HepG2 (cell line): Measurements from ENCODE around the gene TTC31. TPM values are rescaled to one million over a fixed set of nuclear protein-coding genes. Genes with fewer than 3 reads are reported as not detected.

Experiments
- DMTF1 ChIP-seq: sonication (generic); formaldehyde crosslinking; IDR thresholded peaks from 2 replicates; pipeline ENCODE4 v1.4.0; 2020; ENCODE audit warnings: mild to moderate bottlenecking, missing genetic modification reagents
- ETV5 ChIP-seq: IDR thresholded peaks from 2 replicates; pipeline ENCODE4 v1.6.1; 2018; ENCODE audit warnings: missing biosample characterization, missing genetic modification reagents, inconsistent platforms, borderline replicate concordance
- GATA4 ChIP-seq: sonication (generic); IDR thresholded peaks from 2 replicates; pipeline ENCODE4 v1.6.1; 2016; ENCODE audit warnings: antibody characterized with exemption, low read depth, borderline replicate concordance
- HNRNPH1 ChIP-seq: fragments of 200-400 bp; formaldehyde crosslinking; optimal IDR thresholded peaks from 2 replicates; pipeline ENCODE3; 2017; ENCODE audit warnings: mild to moderate bottlenecking, low read depth, low read length
- HOXA9 ChIP-seq: sonication (generic); formaldehyde crosslinking; IDR thresholded peaks from 2 replicates; pipeline ENCODE4 v1.8.1; 2022; ENCODE audit warnings: missing genetic modification reagents, mild to moderate bottlenecking, moderate library complexity, borderline replicate concordance
- ISL2 ChIP-seq: sonication (generic); formaldehyde crosslinking; IDR thresholded peaks from 2 replicates; pipeline ENCODE4 v1.5.0; 2020; ENCODE audit warnings: missing genetic modification reagents
- KDM5A ChIP-seq: fragments of 200-600 bp; sonication (generic); IDR thresholded peaks from 2 replicates; pipeline ENCODE4 v1.7.0; 2018; ENCODE audit warnings: antibody characterized with exemption, mild to moderate bottlenecking, low read length, borderline replicate concordance
- MAFK ChIP-seq, 2 experiments: IDR thresholded peaks in 1 of 2; conservative IDR thresholded peaks in 1 of 2; 2 replicates each; pipeline ENCODE4 v1.6.1; 2011; ENCODE audit warnings: improper control_type of control experiment in 2 of 2, low read length in 2 of 2
- PHF20 ChIP-seq: sonication (generic); formaldehyde crosslinking; IDR thresholded peaks from 2 replicates; pipeline ENCODE4 v1.5.0; 2020; ENCODE audit warnings: mild to moderate bottlenecking, missing genetic modification reagents
- RNF2 ChIP-seq: fragments of 450-650 bp; conservative IDR thresholded peaks from 2 replicates; pipeline ENCODE4 v1.6.1; 2016; ENCODE audit warnings: low read depth
- SP140L ChIP-seq: sonication (generic); formaldehyde crosslinking; IDR thresholded peaks from 2 replicates; pipeline ENCODE4 v1.4.0; 2020; ENCODE audit warnings: missing genetic modification reagents, borderline replicate concordance
- TBP ChIP-seq: sonication (generic); formaldehyde crosslinking; IDR thresholded peaks from 2 replicates; pipeline ENCODE4 v1.5.0; 2020; ENCODE audit warnings: missing genetic modification reagents
- TEF ChIP-seq: sonication (generic); formaldehyde crosslinking; IDR thresholded peaks from 2 replicates; pipeline ENCODE4 v1.5.0; 2020; ENCODE audit warnings: missing genetic modification reagents
- TOPORS ChIP-seq: sonication (generic); formaldehyde crosslinking; IDR thresholded peaks from 2 replicates; pipeline ENCODE4 v1.8.0; 2023; ENCODE audit warnings: mild to moderate bottlenecking, missing genetic modification reagents
- ZEB1 ChIP-seq: IDR thresholded peaks from 2 replicates; pipeline ENCODE4 v1.6.1; 2012; ENCODE audit warnings: mild to moderate bottlenecking, low read depth, inconsistent platforms; ENCODE audit not compliant: insufficient replicate concordance
- ZNF180 ChIP-seq: sonication (generic); formaldehyde crosslinking; IDR thresholded peaks from 2 replicates; pipeline ENCODE4 v1.4.0; 2020; ENCODE audit warnings: low read depth, missing genetic modification reagents, borderline replicate concordance
- ZNF281 ChIP-seq: sonication (generic); formaldehyde crosslinking; IDR thresholded peaks from 2 replicates; pipeline ENCODE4 v1.4.0; 2020; ENCODE audit warnings: missing genetic modification reagents, borderline replicate concordance
- ZNF589 ChIP-seq: sonication (generic); formaldehyde crosslinking; conservative IDR thresholded peaks from 2 replicates; pipeline ENCODE4 v1.8.0; 2022; ENCODE audit warnings: mild to moderate bottlenecking, moderate library complexity, missing genetic modification reagents
- ZNF782 ChIP-seq: sonication (generic); formaldehyde crosslinking; IDR thresholded peaks from 2 replicates; pipeline ENCODE4 v1.4.0; 2020; ENCODE audit warnings: missing genetic modification reagents, mild to moderate bottlenecking, borderline replicate concordance
- ZSCAN31 ChIP-seq: sonication (generic); formaldehyde crosslinking; IDR thresholded peaks from 2 replicates; pipeline ENCODE4 v1.5.0; 2020; ENCODE audit warnings: low read depth, mild to moderate bottlenecking, missing genetic modification reagents
- polyA plus RNA-seq, 8 experiments: library from polyadenylated mRNA; depleted of rRNA in 3 of 8; stranded (reverse) in 7 of 8; unstranded in 1 of 8; fragments of >200 nt; fragmentation: Illumina TruSeq in 4 of 8; extraction: Trizol in 4 of 8; gene quantifications; 2 replicates each; pipeline versions ENCODE4 v1.2.1 to v1.2.3, GENCODE V29; 2011 to 2016; ENCODE audit warnings: low read depth in 4 of 8, missing spikeins in 1 of 8, mixed read lengths in 1 of 8; ENCODE audit not compliant: insufficient read depth in 1 of 8
- total RNA-seq, 5 experiments: library from RNA; depleted of rRNA; stranded (reverse); fragments of >200 nt; fragmentation: Illumina TruSeq; extraction: Trizol; gene quantifications; 2 replicates each; pipeline ENCODE4 v1.2.3, GENCODE V29; 2016; ENCODE audit warnings: low read depth in 1 of 5
- TF ChIP-seq, protein P1 (sequence below): sonication (generic); formaldehyde crosslinking; IDR thresholded peaks from 2 replicates; pipeline ENCODE4 v1.5.0; 2020; ENCODE audit warnings: missing genetic modification reagents, mild to moderate bottlenecking, borderline replicate concordance
- TF ChIP-seq, protein P2 (sequence below): IDR thresholded peaks from 2 replicates; pipeline ENCODE4 v1.6.1; 2016

The TTC31 gene
- total and polyA plus RNA-seq, 2 of the 13 experiments (the other 11 are each of a cell fraction or from before 2014, with no cell fraction given), result 28.3 to 39.5 TPM

DNA sequence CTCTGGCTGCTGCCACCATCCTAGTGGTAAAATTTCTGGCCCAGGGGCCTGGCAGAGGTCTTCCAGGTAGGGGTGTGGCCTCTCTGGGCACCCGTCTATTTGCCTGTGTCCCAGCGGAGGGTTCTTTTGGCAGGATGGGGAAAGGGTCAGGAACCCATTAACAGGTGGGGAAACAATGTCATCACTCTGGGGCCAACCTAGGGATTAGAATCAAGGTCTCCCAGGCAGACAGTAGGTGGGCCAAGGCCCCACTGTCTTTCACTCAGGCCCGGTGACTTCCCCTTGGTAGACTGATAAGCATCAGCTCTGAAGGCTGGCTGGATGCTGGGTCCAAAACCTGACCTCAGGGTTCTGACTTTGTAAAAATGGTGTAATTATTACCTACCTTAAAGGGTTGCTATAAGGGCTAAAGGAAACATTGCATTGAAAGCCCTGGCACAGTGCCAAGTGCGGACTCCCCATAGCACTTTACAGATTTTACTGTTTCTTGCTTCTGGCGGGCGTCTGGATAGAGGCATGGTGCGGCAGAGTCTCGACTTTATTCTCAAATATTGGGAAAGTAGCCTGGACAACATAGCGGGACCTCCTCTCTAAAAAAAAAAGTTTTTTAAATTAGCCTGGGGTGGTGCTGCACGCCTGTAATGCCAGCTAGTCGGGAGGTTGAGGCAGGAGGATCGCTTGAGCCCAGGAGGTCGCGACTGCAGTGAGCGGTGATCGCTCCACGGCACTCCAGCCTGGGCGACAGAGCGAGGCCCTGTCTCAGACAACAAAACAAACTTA lies 14.3 kb downstream of the TTC31 start (continued):
- TF ChIP-seq DMTF1 (CRISPR knock-in tag) (peak; percentile 10; the same call in 1 of the 2 replicates), HOXA9 (CRISPR knock-in tag) (no peak), ZEB1 (peak; percentile 24), KDM5A (no peak; the same call in 1 of the 2 replicates), ZNF180 (CRISPR knock-in tag) (no peak), ZSCAN31 (no peak), GATA4 (no peak), SP140L (CRISPR knock-in tag) (no peak), TBP (CRISPR knock-in tag) (no peak), ZNF589 (CRISPR knock-in tag) (no peak), TEF (no peak), HNRNPH1 (no peak), ISL2 (CRISPR knock-in tag) (peak; percentile 51; the same call in 1 of the 2 replicates), PHF20 (CRISPR knock-in tag) (no peak; the same call in 1 of the 2 replicates), ETV5 (CRISPR knock-in tag) (peak; percentile 53; the same call in 1 of the 2 replicates), MAFK (conservative IDR thresholded peaks at IDR 0.05 in 1 of 2, IDR thresholded peaks at IDR 0.05 in 1 of 2; ENCODE audit: low read length in 2 of 2) (no peak), TOPORS (no peak), ZNF281 (no peak), ZNF782 (peak; percentile 45; the same call in 1 of the 2 replicates), RNF2 (no peak)
- TF ChIP-seq, protein P1, sequence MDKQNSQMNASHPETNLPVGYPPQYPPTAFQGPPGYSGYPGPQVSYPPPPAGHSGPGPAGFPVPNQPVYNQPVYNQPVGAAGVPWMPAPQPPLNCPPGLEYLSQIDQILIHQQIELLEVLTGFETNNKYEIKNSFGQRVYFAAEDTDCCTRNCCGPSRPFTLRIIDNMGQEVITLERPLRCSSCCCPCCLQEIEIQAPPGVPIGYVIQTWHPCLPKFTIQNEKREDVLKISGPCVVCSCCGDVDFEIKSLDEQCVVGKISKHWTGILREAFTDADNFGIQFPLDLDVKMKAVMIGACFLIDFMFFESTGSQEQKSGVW (CRISPR knock-in tag), result no peak
- TF ChIP-seq, protein P2, sequence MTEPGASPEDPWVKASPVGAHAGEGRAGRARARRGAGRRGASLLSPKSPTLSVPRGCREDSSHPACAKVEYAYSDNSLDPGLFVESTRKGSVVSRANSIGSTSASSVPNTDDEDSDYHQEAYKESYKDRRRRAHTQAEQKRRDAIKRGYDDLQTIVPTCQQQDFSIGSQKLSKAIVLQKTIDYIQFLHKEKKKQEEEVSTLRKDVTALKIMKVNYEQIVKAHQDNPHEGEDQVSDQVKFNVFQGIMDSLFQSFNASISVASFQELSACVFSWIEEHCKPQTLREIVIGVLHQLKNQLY (CRISPR knock-in tag), result no peak
